Naive thymus-derived CD8-positive, alpha-beta T cell (primary cell): Measurements from ENCODE around the gene MED13L. TPM values are rescaled to one million over a fixed set of nuclear protein-coding genes. Genes with fewer than 3 reads are reported as not detected.

Experiments used
- ATAC-seq, 2 donors: fragments of 150-1000 bp; cut with Tn5 transposase in 1 of 2; sonication (Bioruptor Pico), chemical (Tn5 transposase) in 1 of 2; 1 replicate in 1 of 2; 2 replicates in 1 of 2; pipeline ENCODE4 v1.10.0; 2021; ENCODE audit warnings: mild to moderate bottlenecking in 2 of 2, moderate library complexity in 2 of 2
- POLR2A ChIA-PET: fragments of 350-600 bp; sonication (Branson Sonifier 250); formaldehyde crosslinking; loops from one replicate; lab custom pipeline; 2021; ENCODE audit warnings: antibody characterized with exemption; lab: Charles Lee
- DNase-seq, 10 donors: peaks; one replicate each; pipeline versions ENCODE4 v3.0.0 to v3.0.0-alpha.2; 2020 to 2022
- H3K27ac Mint-ChIP-seq, 10 donors: one replicate each; pipeline ENCODE4 v1.8.0; 2020 to 2022; ENCODE audit warnings: mild to moderate bottlenecking in 10 of 10, mixed read lengths in 10 of 10, moderate library complexity in 4 of 10, inconsistent platforms in 1 of 10
- H3K27me3 Mint-ChIP-seq, 5 donors: one replicate each; pipeline ENCODE4 v1.8.0; 2021 to 2022; ENCODE audit warnings: mixed read lengths in 5 of 5
- H3K36me3 Mint-ChIP-seq, 3 donors: one replicate each; pipeline ENCODE4 v1.8.0; 2020 to 2022; ENCODE audit warnings: mixed read lengths in 3 of 3, mild to moderate bottlenecking in 2 of 3, inconsistent platforms in 1 of 3
- H3K4me1 Mint-ChIP-seq, 4 donors: one replicate each; pipeline ENCODE4 v1.8.0; 2021 to 2022; ENCODE audit warnings: mixed read lengths in 4 of 4
- H3K4me3 Mint-ChIP-seq, 10 donors: one replicate each; pipeline ENCODE4 v1.8.0; 2020 to 2022; ENCODE audit warnings: mild to moderate bottlenecking in 10 of 10, mixed read lengths in 10 of 10, moderate library complexity in 6 of 10, inconsistent platforms in 1 of 10
- H3K9me3 Mint-ChIP-seq, 9 donors: one replicate each; pipeline ENCODE4 v1.8.0; 2020 to 2022; ENCODE audit warnings: mixed read lengths in 9 of 9, mild to moderate bottlenecking in 3 of 9, inconsistent platforms in 1 of 9, moderate library complexity in 1 of 9
- polyA plus RNA-seq, 3 donors: library from polyadenylated mRNA; unstranded; fragments of 300-500 nt; fragmentation: Illumina TruSeq; gene quantifications; one replicate each; pipeline ENCODE4 v1.2.3, GENCODE V29; 2021
- total RNA-seq, 8 experiments: library from RNA in 2 of 8; stranded (reverse) in 2 of 8; gene quantifications; one replicate each; pipeline ENCODE4 v1.2.3 and lab custom pipeline; 2021 to 2026

Gene MED13L
- total and polyA plus RNA-seq, 5 experiments from 2014 or later = 5.1 to 164 (median 6.7) TPM

GRCh38 chr12:116182359-116183063 lies 95.0 kb downstream of the MED13L start:
- peaks cover 20 to 88% (median 55%) of the 10 kb centered on the region in 4 donors for H3K4me1 Mint-ChIP-seq

GRCh38 chr12:116180448-116180847 lies 97.0 kb downstream of the MED13L start:
- no peaks in the 10 kb centered on the region for H3K27me3 Mint-ChIP-seq
- H3K4me3 Mint-ChIP-seq = no peak overlapping the region
- POLR2A ChIA-PET = no interaction called here
- DNase-seq = no peak
- no peaks in the 10 kb centered on the region for H3K9me3 Mint-ChIP-seq
- peak overlapping the region in 4 of 10 donors; percentile 8 to 20 (median 12) for H3K27ac Mint-ChIP-seq
- H3K4me1 Mint-ChIP-seq = peaks cover 27 to 84% (median 54%) of the 10 kb centered on the region in 4 donors
- no peak for ATAC-seq
- peaks cover 0 to 3% (median 0%) of the 10 kb centered on the region in 3 donors for H3K36me3 Mint-ChIP-seq

More at GRCh38 chr12:116182359-116183063, 95.0 kb downstream of the MED13L start:
- POLR2A ChIA-PET = no interaction called here
- DNase-seq = no peak
- ATAC-seq = no peak
- Mint-ChIP-seq H3K27ac (peak overlapping the region in 4 of 10 donors; percentile 0 to 43 (median 16)), H3K4me3 (peak overlapping the region in 2 of 10 donors; percentile 2 to 5), H3K36me3 (peaks cover 0 to 3% (median 0%) of the 10 kb centered on the region in 3 donors), H3K27me3 (no peaks in the 10 kb centered on the region), H3K9me3 (no peaks in the 10 kb centered on the region)

- peak overlapping the region in 2 of 10 donors; percentile 28 to 40 for H3K27ac Mint-ChIP-seq
- DNase-seq (no peak), ATAC-seq (no peak)
- POLR2A ChIA-PET = no interaction called here
- H3K36me3 Mint-ChIP-seq = peaks cover 0 to 3% (median 0%) of the 10 kb centered on the region in 3 donors
- no peaks in the 10 kb centered on the region for H3K27me3 Mint-ChIP-seq
- H3K4me1 Mint-ChIP-seq = peaks cover 29 to 84% (median 59%) of the 10 kb centered on the region in 4 donors
- no peak overlapping the region for H3K4me3 Mint-ChIP-seq
- no peaks in the 10 kb centered on the region for H3K9me3 Mint-ChIP-seq
These were observed 98.1 kb downstream of the MED13L start for GRCh38 chr12:116179384-116179783.

GRCh38 chr12:116177017-116177416 lies 100.5 kb downstream of the MED13L start:
- H3K36me3 Mint-ChIP-seq = peaks cover 0 to 3% (median 0%) of the 10 kb centered on the region in 3 donors
- ATAC-seq (no peak), DNase-seq (no peak)
- H3K27me3 Mint-ChIP-seq = no peaks in the 10 kb centered on the region
- POLR2A ChIA-PET = no interaction called here
- peak overlapping the region in 2 of 10 donors; percentile 22 to 42 for H3K27ac Mint-ChIP-seq
- no peaks in the 10 kb centered on the region for H3K9me3 Mint-ChIP-seq
- peaks cover 29 to 83% (median 61%) of the 10 kb centered on the region in 4 donors for H3K4me1 Mint-ChIP-seq
- no peak overlapping the region for H3K4me3 Mint-ChIP-seq

DNA sequence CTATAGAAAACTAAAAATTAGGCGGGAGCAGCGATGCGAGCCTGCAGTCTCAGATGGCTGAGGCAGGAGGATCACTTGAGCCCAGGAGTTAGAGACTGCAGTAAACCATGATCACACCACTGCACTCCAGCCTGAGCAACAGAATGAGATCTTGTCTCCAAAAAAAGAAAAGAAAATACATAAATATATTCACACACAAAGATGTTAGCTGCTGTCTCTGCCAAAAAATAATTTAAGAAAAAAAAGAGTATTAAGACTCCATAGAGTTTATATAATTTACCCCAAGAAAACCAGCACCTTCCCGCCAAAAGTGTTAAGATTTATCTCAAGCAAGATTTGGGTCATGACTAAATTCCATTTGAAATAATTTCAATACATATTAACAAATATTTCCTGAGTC lies 102.6 kb downstream of the MED13L start:
- ATAC-seq (no peak), DNase-seq (no peak)
- Mint-ChIP-seq H3K27me3 (no peaks in the 10 kb centered on the region), H3K4me1 (peaks cover 35 to 83% (median 64%) of the 10 kb centered on the region in 4 donors), H3K4me3 (no peak overlapping the region), H3K9me3 (no peaks in the 10 kb centered on the region), H3K27ac (peak overlapping the region in 5 of 10 donors; percentile 19 to 70 (median 61)), H3K36me3 (peaks cover 0 to 3% (median 0%) of the 10 kb centered on the region in 3 donors)
- POLR2A ChIA-PET = no interaction called here

DNA sequence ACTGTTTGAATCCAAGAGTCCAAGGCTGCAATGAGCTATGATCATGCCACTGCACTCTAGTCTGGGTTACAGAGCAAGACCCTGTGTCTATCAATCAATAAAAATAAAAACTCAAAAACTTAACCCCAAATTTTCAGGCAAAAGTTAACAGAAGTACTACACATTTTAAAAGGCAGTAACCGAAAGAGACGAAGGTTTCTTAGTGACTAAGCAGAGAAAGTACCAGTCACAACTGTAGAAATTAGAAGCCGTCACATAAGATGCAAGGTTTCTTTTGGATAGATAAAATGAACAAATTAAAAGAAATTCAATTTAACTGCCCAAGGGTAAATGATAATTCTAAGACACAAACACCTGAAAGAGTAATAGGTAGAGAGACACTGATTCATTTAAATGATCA lies 103.5 kb downstream of the MED13L start:
- no peaks in the 10 kb centered on the region for H3K9me3 Mint-ChIP-seq
- peaks cover 35 to 82% (median 64%) of the 10 kb centered on the region in 4 donors for H3K4me1 Mint-ChIP-seq
- peaks cover 0 to under 1% (median 0%) of the 10 kb centered on the region in 3 donors for H3K36me3 Mint-ChIP-seq
- no peak overlapping the region for H3K4me3 Mint-ChIP-seq
- DNase-seq (no peak), ATAC-seq (no peak)
- no peaks in the 10 kb centered on the region for H3K27me3 Mint-ChIP-seq
- H3K27ac Mint-ChIP-seq = peak overlapping the region in 4 of 10 donors; percentile 22 to 65 (median 50)
- POLR2A ChIA-PET = no interaction called here

DNA sequence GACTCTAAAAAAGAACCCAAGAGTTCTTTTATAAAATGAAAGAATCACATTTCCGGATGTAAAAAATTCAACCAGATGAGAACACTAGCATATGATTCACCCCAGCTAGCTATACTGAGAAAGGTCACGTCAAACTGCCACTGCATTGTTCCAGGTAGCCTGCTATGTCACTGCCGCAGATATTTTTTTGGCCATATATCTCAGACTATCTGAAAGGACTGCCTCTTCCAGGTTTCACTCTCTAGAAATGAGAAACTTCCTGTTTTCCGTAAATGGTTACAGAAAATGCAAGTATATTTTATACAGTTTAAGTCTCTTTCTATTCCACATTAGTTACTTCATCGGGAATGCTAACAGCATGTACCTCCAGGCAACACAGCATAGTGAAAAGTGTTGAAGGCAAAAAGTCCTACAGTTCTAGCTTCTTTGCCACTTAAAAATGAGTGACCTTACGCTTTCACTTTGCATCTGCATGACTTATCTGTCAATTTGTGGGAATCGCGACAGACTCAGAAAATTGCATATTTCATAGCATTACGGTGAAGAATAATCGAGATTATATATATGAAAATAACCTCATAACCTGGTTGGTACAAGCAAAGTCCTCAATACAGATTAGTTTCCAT lies 105.2 kb downstream of the MED13L start:
- Mint-ChIP-seq H3K27ac (peak overlapping the region in 9 of 10 donors; percentile 0 to 67 (median 49)), H3K9me3 (no peaks in the 10 kb centered on the region), H3K4me3 (peak overlapping the region; percentile 34 to 72 (median 62)), H3K27me3 (no peaks in the 10 kb centered on the region), H3K4me1 (peaks cover 34 to 78% (median 64%) of the 10 kb centered on the region in 4 donors), H3K36me3 (peaks cover 0 to 2% (median 0%) of the 10 kb centered on the region in 3 donors)
- peak in 1 of 10 donors; percentile 12 for DNase-seq
- ATAC-seq = peak; percentile 77 to 79
- POLR2A ChIA-PET = no interaction called here

DNA sequence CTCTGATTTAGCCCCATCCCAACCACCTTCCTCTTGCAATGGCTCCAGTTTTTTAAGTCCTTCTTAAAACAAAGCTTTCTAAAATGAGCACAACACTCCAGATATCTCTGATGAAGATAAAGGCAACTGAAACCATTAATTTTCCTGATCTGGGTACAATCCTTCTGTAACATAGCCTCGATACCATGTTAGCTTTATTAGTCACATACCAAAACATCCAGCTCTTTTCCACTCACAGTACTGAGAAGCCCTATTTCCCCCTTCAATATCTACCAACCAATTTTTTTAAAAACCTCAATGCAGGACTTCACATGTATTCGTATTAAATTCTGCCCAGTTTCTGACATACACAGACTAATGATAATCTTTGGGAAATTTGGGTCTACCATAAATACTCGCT lies 105.9 kb downstream of the MED13L start:
- ATAC-seq (no peak), DNase-seq (no peak)
- Mint-ChIP-seq H3K36me3 (peaks cover 0 to 2% (median 0%) of the 10 kb centered on the region in 3 donors), H3K4me3 (peak overlapping the region in 7 of 10 donors; percentile 2 to 72 (median 64)), H3K4me1 (peaks cover 30 to 76% (median 60%) of the 10 kb centered on the region in 4 donors), H3K27me3 (no peaks in the 10 kb centered on the region), H3K9me3 (no peaks in the 10 kb centered on the region), H3K27ac (peak overlapping the region in 5 of 10 donors; percentile 0 to 67 (median 46))
- POLR2A ChIA-PET = no interaction called here

GRCh38 chr12:116169071-116169470 lies 108.4 kb downstream of the MED13L start:
- Mint-ChIP-seq H3K27me3 (no peaks in the 10 kb centered on the region), H3K4me1 (peaks cover 20 to 76% (median 62%) of the 10 kb centered on the region in 4 donors), H3K4me3 (no peak overlapping the region), H3K36me3 (peaks cover 0 to 2% (median 0%) of the 10 kb centered on the region in 3 donors), H3K9me3 (no peaks in the 10 kb centered on the region), H3K27ac (no peak overlapping the region)
- DNase-seq (no peak), ATAC-seq (no peak)
- POLR2A ChIA-PET = no interaction called here

DNA sequence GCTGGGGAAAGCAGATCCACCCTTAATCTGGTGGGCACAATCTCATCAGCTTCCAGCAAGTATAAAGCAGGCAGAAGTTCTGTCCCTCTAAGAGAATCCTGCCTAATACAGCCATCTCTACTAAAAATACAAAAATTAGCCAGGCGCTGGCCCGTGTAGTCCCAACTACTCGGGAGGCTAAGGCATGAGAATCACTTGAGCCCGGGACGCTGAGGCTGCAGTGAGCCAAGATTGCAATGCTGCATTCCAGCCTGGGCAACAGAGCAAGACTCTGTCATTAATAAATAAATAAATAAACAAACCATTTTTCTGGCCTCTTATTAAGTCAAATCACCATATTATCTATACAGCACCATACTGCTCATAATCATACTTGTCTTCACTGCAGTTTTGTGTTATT lies 111.2 kb downstream of the MED13L start:
- Mint-ChIP-seq H3K36me3 (peaks cover 0 to 2% (median 0%) of the 10 kb centered on the region in 3 donors), H3K9me3 (no peaks in the 10 kb centered on the region), H3K4me3 (no peak overlapping the region), H3K27me3 (no peaks in the 10 kb centered on the region), H3K27ac (peak overlapping the region in 3 of 10 donors; percentile 35 to 71 (median 43)), H3K4me1 (peaks cover 8 to 63% (median 48%) of the 10 kb centered on the region in 4 donors)
- no peak for ATAC-seq
- POLR2A ChIA-PET = no interaction called here
- no peak for DNase-seq

- no peaks in the 10 kb centered on the region for H3K27me3 Mint-ChIP-seq
- peaks cover 9 to 65% (median 51%) of the 10 kb centered on the region in 4 donors for H3K4me1 Mint-ChIP-seq
- DNase-seq (no peak), ATAC-seq (no peak)
- POLR2A ChIA-PET = no interaction called here
- no peaks in the 10 kb centered on the region for H3K9me3 Mint-ChIP-seq
- H3K27ac Mint-ChIP-seq = peak overlapping the region in 2 of 10 donors; percentile 58 to 66
- peaks cover 0 to 2% (median 0%) of the 10 kb centered on the region in 3 donors for H3K36me3 Mint-ChIP-seq
- peak overlapping the region in 1 of 10 donors; percentile 43 for H3K4me3 Mint-ChIP-seq
These were observed 112.5 kb downstream of the MED13L start for GRCh38 chr12:116165036-116165425.

DNA sequence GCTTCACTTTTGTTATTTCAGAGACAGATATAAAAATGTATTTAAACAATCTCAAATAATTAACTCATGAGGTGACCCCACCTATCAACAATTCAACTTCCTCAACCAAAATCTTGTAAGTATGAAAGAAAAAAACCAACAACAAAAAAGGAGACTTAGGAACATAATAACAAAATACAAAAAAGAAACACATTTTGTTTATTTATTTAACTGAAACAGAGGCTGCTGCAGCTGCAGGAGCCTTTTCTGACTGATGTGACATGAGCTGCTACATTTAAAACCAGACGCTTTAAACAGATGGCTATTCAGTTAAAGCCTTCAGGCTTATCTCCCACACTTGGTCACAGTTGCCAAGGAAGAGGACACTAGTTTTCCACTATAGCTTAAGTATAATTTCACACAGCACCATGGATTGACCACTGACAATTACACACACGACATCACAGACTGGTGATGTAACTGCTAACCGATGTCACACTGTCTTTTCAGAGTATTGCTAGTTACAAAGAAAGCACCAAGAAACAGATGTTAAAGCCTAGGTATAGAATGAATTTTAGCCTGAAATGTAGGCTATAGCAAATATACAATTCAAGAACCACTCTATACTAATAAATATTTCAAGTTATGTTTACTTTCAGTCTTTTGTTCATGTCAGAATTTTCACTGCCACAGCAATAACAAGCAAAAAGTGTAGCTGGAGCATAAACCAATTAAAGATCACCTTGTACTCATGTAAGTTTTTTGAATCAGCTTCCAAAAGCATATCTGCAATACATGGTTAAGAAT lies 113.0 kb downstream of the MED13L start:
- Mint-ChIP-seq H3K36me3 (peaks cover 0 to 2% (median 0%) of the 10 kb centered on the region in 3 donors), H3K27me3 (no peaks in the 10 kb centered on the region), H3K27ac (peak overlapping the region in 2 of 10 donors; percentile 58 to 66), H3K9me3 (no peaks in the 10 kb centered on the region), H3K4me3 (peak overlapping the region in 1 of 10 donors; percentile 26), H3K4me1 (peaks cover 9 to 62% (median 48%) of the 10 kb centered on the region in 4 donors)
- POLR2A ChIA-PET = interaction anchor here (0.5 kb wide), 1 partner anchor 194 kb away, joined by 3 read pairs; no protein-coding TSS in a partner anchor
- no peak for DNase-seq
- no peak for ATAC-seq
